Pancreas (tissue), 10 donors: ENCODE results near the gene SARS1. TPM values are rescaled to one million over a fixed set of nuclear protein-coding genes. Genes with fewer than 3 reads are reported as not detected.

ENCODE experiments used
- ATAC-seq, 4 donors: fragments of 200-7000 bp; cut with Tn5 transposase; one replicate each; pipeline versions ENCODE4 v1.8.0 to v1.9.1; 2020; ENCODE audit warnings: mild to moderate bottlenecking in 4 of 4, moderate library complexity in 4 of 4
- DNase-seq, 6 donors: peaks; one replicate each; pipeline ENCODE4 v3.0.0-alpha.2; 2020
- FAIRE-seq: peaks from 2 replicates; lab custom pipeline; 2012; peaks lifted over from hg19 to GRCh38; lab: Jason Lieb, UNC
- H3K27ac ChIP-seq, 4 donors: fragments of 200-600 bp; sonication (generic); 1 replicate in 3 of 4; 2 replicates in 1 of 4; pipeline versions ENCODE4 v1.5.0 to v1.8.0; 2020
- H3K27me3 ChIP-seq, 4 donors: fragments of 200-600 bp; one replicate each; pipeline ENCODE4 v1.8.0; 2021
- H3K36me3 ChIP-seq, 3 donors: fragments of 200-600 bp; sonication (generic) in 1 of 3; one replicate each; pipeline versions ENCODE4 v1.5.0 to v1.8.0; 2020 to 2021
- H3K4me1 ChIP-seq, 3 donors: fragments of 200-600 bp; one replicate each; pipeline ENCODE4 v1.8.0; 2021
- H3K4me3 ChIP-seq, 4 donors: fragments of 200-600 bp; sonication (generic) in 2 of 4; one replicate each; pipeline versions ENCODE4 v1.5.0 to v1.8.0; 2020 to 2021
- H3K9me3 ChIP-seq, 4 donors: fragments of 200-600 bp; one replicate each; pipeline ENCODE4 v1.8.0; 2021
- WGBS, 2 donors: extraction: QIAGEN DNeasy Blood & Tissue Kit; methylation state at CpG; one replicate each; pipeline ENCODE4 v1.1.7; 2013; 5-methylcytosine and 5-hydroxymethylcytosine counted together
- intact Hi-C, 3 donors: fragments of 100-400 bp; cut with DNase I; formaldehyde crosslinking; loops; one replicate each; pipeline versions ENCODE4 v1.11.1 to v1.14.2; 2022
- polyA plus RNA-seq, 2 donors: library from polyadenylated mRNA; stranded (reverse); fragments of 200-250 nt; gene quantifications; one replicate each; pipeline ENCODE4 v1.2.3, GENCODE V29; 2013
- total RNA-seq, 6 donors: library from RNA; stranded (reverse); fragmentation: NEBNext Ultra II Directional in 4 of 6; extraction: Animal tissue kit (Norgen Biotek cat#: 25700) in 4 of 6; gene quantifications; one replicate each; pipeline versions ENCODE4 v1.2.1 to v1.2.4, GENCODE V29; 2021 to 2023
- TF ChIP-seq, protein P1 (sequence below), 4 donors: fragments of 200-600 bp; sonication (generic) in 3 of 4; IDR thresholded peaks; one replicate each; pipeline versions ENCODE4 v1.5.0 to v1.8.0; 2021; ENCODE audit warnings: antibody characterized with exemption in 4 of 4
- donor health status: healthy with polysubstance abuse.
- donor health status: DM: no; HTN: no; CAD: no; lungs with moderate emphysema.
- donor health status: DM: no; HTN: no; CAD: no.
- donor health status: control.
- donor health status: control.
- donor health status: Bipolar disorder and iron deficiency.
- donor health status: DM: yes; HTN: yes; CAD: no.
- donor health status: DM: no; HTN: no; CAD: no.
- donor health status: DM: no; HTN: no; CAD: no.
- donor health status: DM: yes; HTN: yes; CAD: no.

SARS1 gene
- total and polyA plus RNA-seq, 8 donors: 50.5 to 270 (median 115) TPM

DNA sequence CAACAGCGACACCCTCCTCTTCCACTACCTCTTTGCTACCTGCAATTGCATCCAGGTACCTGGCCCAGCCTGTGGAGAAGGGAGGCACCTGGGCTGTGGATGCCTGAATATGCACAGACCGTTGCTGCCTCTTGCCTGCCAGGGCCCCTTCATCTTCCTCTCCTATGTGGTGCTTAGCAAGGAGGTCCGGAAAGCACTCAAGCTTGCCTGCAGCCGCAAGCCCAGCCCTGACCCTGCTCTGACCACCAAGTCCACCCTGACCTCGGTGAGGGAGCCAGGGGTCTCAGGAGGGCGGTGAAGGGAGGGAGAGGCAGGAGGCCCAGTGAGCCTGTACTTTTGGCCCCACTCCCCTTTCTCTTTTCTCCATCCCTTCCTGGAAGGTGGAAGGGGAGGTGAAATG lies 57.7 kb downstream of the SARS1 start:
- 89% methylated on average over 6 of the region's 6 CpGs for WGBS, 2 donors
- H3K27me3 ChIP-seq: no peaks in the 10 kb centered on the region
- ATAC-seq (no peak), FAIRE-seq (no peak), DNase-seq (no peak)
- intact Hi-C loops: loop anchor here in 2 of 3 donors (5.0 to 10.0 kb wide), 3 partner anchors 123 to 253 kb away; partner anchors contain the start of gene SORT1 (in 1 of the 2)
- H3K9me3 ChIP-seq: no peaks in the 10 kb centered on the region
- H3K4me3 ChIP-seq: no peak overlapping the region
- peaks cover 0 to 9% (median 0%) of the 10 kb centered on the region in 3 donors for H3K4me1 ChIP-seq
- TF ChIP-seq, protein P1, sequence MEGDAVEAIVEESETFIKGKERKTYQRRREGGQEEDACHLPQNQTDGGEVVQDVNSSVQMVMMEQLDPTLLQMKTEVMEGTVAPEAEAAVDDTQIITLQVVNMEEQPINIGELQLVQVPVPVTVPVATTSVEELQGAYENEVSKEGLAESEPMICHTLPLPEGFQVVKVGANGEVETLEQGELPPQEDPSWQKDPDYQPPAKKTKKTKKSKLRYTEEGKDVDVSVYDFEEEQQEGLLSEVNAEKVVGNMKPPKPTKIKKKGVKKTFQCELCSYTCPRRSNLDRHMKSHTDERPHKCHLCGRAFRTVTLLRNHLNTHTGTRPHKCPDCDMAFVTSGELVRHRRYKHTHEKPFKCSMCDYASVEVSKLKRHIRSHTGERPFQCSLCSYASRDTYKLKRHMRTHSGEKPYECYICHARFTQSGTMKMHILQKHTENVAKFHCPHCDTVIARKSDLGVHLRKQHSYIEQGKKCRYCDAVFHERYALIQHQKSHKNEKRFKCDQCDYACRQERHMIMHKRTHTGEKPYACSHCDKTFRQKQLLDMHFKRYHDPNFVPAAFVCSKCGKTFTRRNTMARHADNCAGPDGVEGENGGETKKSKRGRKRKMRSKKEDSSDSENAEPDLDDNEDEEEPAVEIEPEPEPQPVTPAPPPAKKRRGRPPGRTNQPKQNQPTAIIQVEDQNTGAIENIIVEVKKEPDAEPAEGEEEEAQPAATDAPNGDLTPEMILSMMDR (IDR thresholded peaks at IDR 0.05): no peak
- no peak overlapping the region for H3K27ac ChIP-seq
- no peaks in the 10 kb centered on the region for H3K36me3 ChIP-seq

DNA sequence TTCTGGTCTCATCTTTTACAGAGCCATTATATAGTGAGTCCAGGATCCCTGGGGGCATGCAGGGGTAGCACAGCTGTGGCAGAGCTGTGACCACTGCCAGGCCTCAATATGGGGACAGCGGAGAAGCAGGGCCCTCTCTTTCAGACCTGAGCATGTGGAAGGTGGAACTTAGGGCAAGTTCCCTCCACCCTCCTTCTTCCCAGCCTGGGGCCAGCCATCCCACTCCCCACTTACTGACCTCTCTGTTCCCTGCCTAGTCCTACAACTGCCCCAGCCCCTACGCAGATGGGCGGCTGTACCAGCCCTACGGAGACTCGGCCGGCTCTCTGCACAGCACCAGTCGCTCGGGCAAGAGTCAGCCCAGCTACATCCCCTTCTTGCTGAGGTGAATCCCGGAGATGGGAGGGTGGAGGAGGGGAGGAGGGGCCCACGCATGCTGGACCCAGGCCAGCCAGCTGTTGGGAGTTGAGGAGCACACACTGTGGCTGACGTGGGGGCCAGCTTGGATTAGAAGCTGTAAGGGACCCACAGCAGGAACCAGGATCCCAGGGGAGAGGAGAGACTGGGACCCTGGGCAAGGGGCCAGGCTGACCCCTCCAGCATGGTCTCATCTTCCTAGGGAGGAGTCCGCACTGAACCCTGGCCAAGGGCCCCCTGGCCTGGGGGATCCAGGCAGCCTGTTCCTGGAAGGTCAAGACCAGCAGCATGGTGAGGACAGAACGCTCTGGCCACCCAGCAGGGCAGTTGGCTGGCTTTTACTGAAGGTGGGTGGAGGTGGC lies 58.5 kb downstream of the SARS1 start:
- no peak overlapping the region for H3K4me3 ChIP-seq
- H3K27me3 ChIP-seq: no peaks in the 10 kb centered on the region
- no peaks in the 10 kb centered on the region for H3K9me3 ChIP-seq
- no peak overlapping the region for H3K27ac ChIP-seq
- no peaks in the 10 kb centered on the region for H3K36me3 ChIP-seq
- ATAC-seq (no peak), DNase-seq (peak in 3 of 6 donors; percentile 13 to 70 (median 36)), FAIRE-seq (no peak)
- intact Hi-C loops: loop anchor here in 2 of 3 donors (5.0 to 10.0 kb wide), 3 partner anchors 123 to 253 kb away; partner anchors contain the start of gene SORT1 (in 1 of the 2)
- WGBS, 2 donors: 89 to 90% methylated on average over 13 of the region's 13 CpGs
- H3K4me1 ChIP-seq: peaks cover 0 to 9% (median 2%) of the 10 kb centered on the region in 3 donors
- TF ChIP-seq, protein P1 (IDR thresholded peaks at IDR 0.05): no peak

- H3K4me3 ChIP-seq: no peak overlapping the region
- DNase-seq (peak in 1 of 6 donors; percentile 71), ATAC-seq (no peak), FAIRE-seq (no peak)
- intact Hi-C loops: loop anchor here in 2 of 3 donors (5.0 to 10.0 kb wide), 3 partner anchors 122 to 252 kb away; partner anchors contain the start of gene SORT1 (in 1 of the 2)
- H3K27ac ChIP-seq: no peak overlapping the region
- H3K36me3 ChIP-seq: no peaks in the 10 kb centered on the region
- WGBS, 2 donors: 85 to 87% methylated on average over 12 to 16 of the region's 16 CpGs
- H3K27me3 ChIP-seq: no peaks in the 10 kb centered on the region
- no peaks in the 10 kb centered on the region for H3K9me3 ChIP-seq
- H3K4me1 ChIP-seq: peaks cover 0 to 9% (median 6%) of the 10 kb centered on the region in 3 donors
- TF ChIP-seq, protein P1 (IDR thresholded peaks at IDR 0.05): no peak
Measured at GRCh38 chr1:109272831-109273547, 59.3 kb downstream of the SARS1 start.

DNA sequence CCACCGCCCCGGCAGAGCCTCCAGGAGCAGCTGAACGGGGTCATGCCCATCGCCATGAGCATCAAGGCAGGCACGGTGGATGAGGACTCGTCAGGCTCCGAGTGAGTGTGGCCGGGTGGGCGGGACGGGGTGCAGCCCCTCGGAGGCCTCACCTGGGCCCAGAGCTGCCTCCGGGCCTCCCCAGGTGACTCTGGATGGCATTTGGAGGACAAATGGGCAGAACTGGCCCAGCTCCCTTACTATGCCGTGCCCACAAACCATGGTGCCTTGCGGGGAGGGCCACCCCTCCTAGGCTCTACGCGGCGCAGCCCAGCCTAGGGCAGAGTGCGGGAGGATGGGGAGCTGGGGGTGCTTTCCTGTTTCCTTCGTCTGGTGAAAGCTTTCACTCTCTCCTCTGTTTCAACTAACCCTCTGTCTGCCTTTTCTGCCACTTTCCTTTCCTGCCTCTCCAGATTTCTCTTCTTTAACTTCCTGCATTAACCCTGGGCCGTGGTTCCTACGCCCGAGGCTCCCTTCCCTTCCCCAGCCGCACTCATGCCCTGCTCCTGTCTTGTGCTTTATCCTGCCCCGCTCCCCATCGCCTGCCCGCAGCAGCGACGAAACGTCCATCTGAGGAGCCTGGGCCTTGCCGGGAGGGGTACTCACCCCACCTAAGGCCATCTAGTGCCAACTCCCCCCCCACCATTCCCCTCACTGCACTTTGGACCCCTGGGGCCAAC lies 60.0 kb downstream of the SARS1 start:
- DNase-seq (peak in 1 of 6 donors; percentile 14), FAIRE-seq (no peak), ATAC-seq (no peak)
- 82 to 84% methylated on average over 28 to 30 of the region's 30 CpGs for WGBS, 2 donors
- TF ChIP-seq, protein P1 (IDR thresholded peaks at IDR 0.05): no peak
- no peaks in the 10 kb centered on the region for H3K36me3 ChIP-seq
- no peak overlapping the region for H3K4me3 ChIP-seq
- peak overlapping the region in 1 of 4 donors; percentile 83 for H3K27ac ChIP-seq
- H3K4me1 ChIP-seq: peaks cover 0 to 9% (median 6%) of the 10 kb centered on the region in 3 donors
- no peaks in the 10 kb centered on the region for H3K9me3 ChIP-seq
- intact Hi-C loops: loop anchor here in 2 of 3 donors (5.0 to 10.0 kb wide), 3 partner anchors 121 to 251 kb away; partner anchors contain the start of gene SORT1 (in 1 of the 2)
- H3K27me3 ChIP-seq: no peaks in the 10 kb centered on the region
